Measurements from ENCODE around the gene ORAI3.

Gene ORAI3

DNA sequence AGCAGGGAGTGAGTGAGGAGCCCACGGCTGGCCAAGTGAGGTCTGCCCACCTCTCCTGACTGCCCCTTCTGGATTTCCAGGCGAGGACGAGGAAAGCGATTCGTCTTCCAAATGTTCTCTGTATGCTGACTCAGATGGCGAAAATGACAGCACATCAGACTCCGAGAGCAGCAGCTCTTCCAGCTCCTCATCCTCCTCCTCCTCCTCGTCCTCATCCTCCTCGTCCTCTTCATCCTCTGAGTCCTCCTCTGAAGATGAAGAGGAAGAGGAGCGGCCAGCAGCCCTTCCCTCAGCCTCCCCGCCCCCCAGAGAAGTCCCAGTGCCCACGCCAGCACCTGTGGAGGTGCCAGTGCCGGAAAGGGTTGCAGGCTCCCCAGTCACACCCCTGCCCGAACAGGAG, 22.4 kb downstream of the ORAI3 start:
- DNase-seq (ENCODE audit: low read depth), result no peak

DNA sequence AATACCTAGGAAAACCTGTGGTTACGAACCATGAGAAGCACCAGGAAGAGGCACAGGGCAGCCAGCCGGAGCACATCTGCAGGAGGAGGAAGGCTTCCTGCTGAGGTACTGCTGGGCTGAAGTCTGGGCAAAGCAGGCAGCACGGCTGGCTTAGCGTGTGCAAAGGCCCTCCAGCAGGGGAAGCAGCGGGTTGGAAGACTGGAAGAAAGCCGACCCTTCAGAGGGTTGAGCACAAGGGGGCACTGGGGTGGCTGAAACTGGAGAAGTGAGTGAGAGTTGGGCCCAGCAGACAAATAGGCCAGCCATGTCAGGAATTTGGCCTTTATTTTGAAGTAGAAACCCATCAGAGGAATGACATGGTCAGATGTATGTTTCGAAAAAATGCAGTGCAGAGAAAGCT, 24.0 kb downstream of the ORAI3 start:
- DNase-seq (ENCODE audit: low read depth), result peak; percentile 47

DNA sequence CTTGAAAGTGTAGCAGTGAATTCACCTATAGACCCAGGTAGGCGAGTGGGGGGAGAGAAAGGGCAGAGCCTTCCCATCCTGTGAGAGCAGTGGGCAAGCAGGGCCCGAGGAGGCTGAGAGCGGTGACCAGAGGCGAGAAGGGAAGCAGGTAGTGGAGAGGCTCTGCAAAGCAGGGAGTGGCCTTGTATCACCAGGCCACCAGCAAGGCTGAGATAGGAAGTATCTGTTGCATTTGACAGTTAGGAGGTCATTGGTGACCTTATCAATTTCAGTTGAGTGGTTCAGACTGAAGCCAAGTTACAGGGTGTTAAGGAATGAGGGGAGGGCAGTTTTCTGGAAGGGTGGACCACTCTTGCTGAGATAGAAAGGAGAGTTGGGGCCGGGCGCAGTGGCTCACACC, 25.5 kb downstream of the ORAI3 start:
- no peak for DNase-seq (ENCODE audit: low read depth)

DNA sequence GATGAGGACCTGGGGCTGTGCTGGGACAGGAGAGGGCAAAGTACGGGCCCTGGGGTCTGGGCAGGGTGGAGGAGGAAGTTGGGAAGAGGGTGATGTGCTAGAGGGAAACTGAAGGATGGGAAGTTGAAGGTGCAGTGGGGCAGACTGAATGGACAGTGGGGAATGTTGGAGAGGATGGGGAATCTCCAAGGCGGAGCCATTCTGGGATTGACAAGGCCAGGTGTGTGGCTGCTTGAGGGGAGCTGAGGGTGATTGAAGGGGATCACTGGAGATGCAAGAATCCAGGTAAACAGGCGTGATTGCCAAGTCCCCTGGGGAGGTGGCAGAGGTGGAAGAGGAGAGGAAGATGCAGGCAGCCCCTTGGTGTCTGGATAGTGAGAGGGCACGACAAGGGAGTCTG, 27.6 kb downstream of the ORAI3 start:
- DNase-seq (ENCODE audit: low read depth), result no peak

- no peak for DNase-seq (ENCODE audit: low read depth)
Measured at GRCh38 chr16:30977502-30977901, 28.6 kb downstream of the ORAI3 start.

- DNase-seq (ENCODE audit: low read depth), result no peak
Measured at GRCh38 chr16:30979170-30980022, 30.5 kb downstream of the ORAI3 start.

- DNase-seq (ENCODE audit: low read depth), result no peak
Measured at GRCh38 chr16:30980023-30980371, 31.1 kb downstream of the ORAI3 start.

DNA sequence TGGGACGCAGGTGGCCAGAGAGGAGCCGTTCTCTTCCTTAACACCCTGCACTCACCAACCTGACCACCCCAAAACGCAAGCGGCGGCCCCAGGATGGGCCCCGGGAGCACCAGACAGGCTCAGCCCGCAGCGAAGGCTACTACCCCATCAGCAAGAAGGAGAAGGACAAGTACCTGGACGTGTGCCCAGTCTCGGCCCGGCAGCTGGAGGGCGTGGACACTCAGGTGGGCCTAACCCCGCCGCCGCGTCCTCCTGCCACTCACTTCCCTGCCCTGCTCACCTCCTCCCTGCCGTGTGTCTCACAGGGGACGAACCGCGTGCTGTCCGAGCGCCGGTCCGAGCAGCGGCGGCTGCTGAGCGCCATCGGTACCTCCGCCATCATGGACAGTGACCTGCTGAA, 31.6 kb downstream of the ORAI3 start:
- DNase-seq (ENCODE audit: low read depth), result no peak

GRCh38 chr16:30980959-30981358, 32.1 kb downstream of the ORAI3 start:
- no peak for DNase-seq (ENCODE audit: low read depth)

DNA sequence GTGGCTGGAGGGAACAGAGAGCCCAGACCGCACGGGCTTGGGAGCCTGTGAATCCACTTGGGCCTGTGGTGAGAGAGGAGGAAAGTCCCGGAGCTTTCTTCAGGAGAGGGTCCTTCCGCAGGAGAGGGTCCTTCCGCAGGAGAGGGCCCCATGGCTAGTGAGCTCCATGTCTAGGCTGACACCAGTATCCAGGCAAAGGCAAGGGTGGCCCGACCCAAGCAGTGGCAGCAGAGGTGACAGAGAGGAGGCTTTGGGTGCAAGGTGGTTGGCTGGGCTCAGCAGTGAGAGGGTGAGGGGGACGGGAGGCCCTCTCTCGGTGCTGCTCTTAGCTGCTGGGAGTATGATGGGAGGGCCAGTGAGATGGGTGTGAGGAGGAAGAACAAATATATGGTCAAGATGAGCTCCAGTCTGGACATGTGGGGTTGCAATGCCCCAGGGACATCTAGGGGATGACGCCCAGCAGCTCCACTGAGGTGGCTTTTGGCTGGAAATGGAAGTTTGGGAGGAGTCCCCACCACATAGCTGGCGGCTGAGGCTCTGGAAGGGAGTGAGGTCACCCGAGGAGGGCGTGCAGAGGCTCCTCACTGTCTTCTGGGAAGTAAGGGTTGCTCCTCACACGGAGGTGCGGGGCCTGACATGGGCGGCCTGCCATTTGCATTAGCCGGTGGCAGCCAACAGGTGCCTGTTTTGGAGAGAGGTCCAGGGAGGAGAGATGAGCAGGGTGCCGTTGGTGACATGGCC, 33.9 kb downstream of the ORAI3 start:
- peak; percentile 23 for DNase-seq (ENCODE audit: low read depth)

DNA sequence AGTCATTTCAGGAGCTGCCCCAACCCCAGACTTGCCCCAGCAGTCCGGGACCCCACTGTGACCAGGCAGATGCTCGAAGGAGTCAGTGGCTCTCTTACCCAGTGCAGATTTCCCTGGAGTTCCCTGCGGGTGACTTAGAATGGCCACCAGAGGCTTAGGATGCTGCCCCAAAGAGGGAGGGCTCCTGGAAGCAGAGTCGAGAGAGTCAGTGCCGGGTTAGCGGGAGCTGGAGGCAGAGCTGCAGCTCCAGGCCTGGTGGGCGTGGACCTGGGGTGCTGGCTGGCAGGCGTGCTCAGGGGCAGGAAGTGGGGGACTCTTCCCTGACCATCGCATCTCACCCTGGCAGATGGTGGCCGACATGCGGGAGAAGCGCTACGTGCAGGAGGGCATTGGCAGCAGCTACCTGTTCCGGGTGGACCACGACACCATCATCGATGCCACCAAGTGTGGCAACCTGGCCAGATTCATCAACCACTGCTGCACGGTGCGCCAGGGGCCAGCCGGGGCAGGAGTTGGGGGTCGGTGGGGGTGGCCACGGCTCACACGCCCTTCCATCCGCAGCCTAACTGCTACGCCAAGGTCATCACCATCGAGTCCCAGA, 34.5 kb downstream of the ORAI3 start:
- no peak for DNase-seq (ENCODE audit: low read depth)

DNA sequence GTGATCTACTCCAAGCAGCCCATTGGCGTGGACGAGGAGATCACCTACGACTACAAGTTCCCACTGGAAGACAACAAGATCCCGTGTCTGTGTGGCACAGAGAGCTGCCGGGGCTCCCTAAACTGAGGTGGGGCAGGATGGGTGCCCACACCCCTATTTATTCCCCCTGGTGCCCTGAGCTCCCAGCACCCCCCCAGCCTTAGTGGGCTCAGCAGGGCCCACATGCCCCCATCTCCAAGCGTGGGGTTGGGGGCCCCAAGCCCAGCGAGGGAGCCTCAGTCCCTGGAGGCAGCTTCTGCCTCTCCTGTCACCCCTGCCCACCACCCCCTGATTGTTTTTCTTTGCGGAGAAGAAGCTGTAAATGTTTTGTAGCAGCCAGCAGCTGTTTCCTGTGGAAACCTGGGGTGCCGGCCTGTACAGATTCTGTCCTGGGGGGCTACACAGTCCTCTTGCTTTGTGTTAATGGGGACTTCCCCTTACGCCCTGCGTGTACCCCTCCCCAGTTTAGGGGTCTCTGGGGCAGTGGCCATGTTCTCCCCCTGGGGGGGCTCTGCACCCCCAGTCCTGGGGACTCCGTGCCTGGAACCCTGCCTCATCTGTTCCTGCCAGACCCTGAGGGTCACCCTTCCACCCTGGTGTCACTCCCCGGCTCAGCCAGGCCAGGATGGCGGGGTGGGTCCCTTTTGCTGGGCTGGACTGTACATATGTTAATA, 35.2 kb downstream of the ORAI3 start:
- DNase-seq (ENCODE audit: low read depth), result no peak

- DNase-seq (ENCODE audit: low read depth), result peak; percentile 82
Measured at GRCh38 chr16:30984669-30985400, 36.0 kb downstream of the ORAI3 start, which contains the start of gene HSD3B7. Gene HSD3B7, plus strand, starts transcription at chr16:30985207. Its CDS starts 452 bp downstream, at chr16:30985659.

DNA sequence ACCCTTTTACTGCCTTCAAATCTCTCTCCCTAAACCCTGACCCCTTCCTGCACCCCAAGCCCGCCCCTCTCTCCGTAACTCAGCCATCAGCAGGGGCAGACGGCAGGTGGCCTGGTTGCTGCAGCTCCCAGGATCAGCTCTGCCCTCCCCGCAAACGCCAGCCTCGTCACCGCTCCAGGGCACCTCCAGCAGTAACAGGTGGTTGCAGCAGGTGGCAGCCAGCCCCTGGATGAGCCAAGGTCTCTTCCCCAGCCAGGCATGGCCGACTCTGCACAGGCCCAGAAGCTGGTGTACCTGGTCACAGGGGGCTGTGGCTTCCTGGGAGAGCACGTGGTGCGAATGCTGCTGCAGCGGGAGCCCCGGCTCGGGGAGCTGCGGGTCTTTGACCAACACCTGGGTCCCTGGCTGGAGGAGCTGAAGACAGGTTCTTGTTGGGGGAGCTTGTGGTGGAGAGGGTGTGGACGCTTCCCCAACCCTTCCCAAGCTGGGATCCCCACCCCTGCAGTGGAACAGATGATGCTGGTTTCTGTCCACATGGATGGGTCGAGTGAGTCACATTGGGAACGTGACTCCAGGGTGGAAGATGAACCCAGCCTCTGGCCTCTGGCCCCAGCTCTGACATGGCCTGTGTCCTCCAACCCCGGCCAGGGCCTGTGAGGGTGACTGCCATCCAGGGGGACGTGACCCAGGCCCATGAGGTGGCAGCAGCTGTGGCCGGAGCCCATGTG, 36.7 kb downstream of the ORAI3 start:
- peak; percentile 46 for DNase-seq (ENCODE audit: low read depth)

DNA sequence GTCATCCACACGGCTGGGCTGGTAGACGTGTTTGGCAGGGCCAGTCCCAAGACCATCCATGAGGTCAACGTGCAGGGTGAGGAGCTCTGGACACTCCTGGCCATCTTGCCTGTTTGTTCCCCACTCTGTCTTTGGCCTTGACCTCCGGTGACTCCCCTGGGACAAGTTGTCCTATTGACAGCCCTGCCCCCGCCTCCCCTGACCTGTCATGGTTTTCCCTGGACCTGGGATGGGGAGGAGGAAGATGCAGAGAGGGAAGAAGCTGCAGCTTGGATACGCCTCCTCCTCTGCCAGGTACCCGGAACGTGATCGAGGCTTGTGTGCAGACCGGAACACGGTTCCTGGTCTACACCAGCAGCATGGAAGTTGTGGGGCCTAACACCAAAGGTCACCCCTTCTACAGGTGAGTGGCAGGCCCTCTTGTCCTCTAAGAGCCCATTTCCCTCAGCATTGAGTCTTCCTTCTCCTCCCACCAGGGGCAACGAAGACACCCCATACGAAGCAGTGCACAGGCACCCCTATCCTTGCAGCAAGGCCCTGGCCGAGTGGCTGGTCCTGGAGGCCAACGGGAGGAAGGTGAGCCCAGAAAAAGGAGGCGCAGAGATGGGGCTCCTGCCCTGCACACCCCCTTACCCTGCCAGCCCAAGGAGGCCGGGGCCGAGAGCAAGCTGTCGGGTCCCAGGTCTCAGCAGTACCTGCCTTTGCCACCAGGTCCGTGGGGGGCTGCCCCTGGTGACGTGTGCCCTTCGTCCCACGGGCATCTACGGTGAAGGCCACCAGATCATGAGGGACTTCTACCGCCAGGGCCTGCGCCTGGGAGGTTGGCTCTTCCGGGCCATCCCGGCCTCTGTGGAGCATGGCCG, 37.5 kb downstream of the ORAI3 start:
- no peak for DNase-seq (ENCODE audit: low read depth)

GRCh38 chr16:30987581-30988190, 38.8 kb downstream of the ORAI3 start:
- DNase-seq (ENCODE audit: low read depth), result no peak

- DNase-seq (ENCODE audit: low read depth), result no peak
Measured at GRCh38 chr16:30989469-30990047, 40.7 kb downstream of the ORAI3 start.

DNA sequence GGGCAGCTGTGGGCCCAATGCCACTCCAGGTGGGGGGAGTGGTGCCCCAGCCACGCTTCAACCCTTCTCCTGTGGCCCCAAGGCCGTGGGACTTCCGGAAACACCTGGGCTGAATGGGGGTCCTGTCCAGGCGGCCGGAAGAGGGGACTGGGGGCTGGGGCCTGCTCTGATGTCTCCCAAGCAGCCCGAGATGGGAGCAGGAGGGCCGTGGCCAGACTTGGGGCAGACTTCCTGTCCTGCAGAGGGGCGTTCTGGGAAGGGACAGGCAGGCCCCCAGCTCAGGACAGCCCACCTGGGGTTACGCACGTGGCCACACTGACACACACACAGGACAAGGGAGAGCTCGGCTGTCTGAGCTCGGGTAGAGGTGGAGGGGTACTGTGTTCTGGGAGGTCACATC, 41.2 kb downstream of the ORAI3 start:
- no peak for DNase-seq (ENCODE audit: low read depth)

DNA sequence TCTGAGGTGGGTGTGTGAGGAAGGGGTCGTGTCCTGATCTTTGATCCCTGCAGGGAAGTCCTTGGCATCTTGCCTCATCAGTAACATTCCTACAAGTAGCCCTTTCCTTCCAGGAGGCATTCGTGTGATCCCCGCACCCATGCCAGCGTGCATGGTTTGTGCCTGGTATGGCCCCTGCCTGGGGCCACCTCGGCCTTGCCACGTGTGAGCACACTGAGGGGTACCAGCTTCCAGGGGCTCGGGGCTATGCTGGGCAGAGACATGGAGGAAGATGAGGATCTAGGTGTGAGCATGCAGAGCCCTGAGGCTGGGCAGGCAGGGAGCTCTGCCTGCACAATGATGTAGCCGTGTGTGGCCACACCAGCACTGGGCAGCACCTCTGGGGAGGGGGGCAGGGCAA, 42.2 kb downstream of the ORAI3 start:
- no peak for DNase-seq (ENCODE audit: low read depth)

Measured in EH (cell line).